HepG2 (cell line): ENCODE measurements around the gene MPI. TPM values are rescaled to one million over a fixed set of nuclear protein-coding genes. Genes with fewer than 3 reads are reported as not detected.
A peak's percentile ranks its signal among the peaks of the same experiment; 100 is the strongest.

ENCODE experiments used
- ATAC-seq: fragments of 200-7000 bp; cut with Tn5 transposase; 3 replicates; pipeline ENCODE4 v1.9.1; 2020; ENCODE audit warnings: mild to moderate bottlenecking, moderate library complexity
- BruUV-seq: library from RNA; stranded (reverse); fragments of 400-500 nt; replicated peaks from 2 replicates; lab custom pipeline; 2021; lab: Mats Ljungman, UMichigan
- CTCF ChIA-PET: fragments of 300-600 bp; formaldehyde crosslinking; extraction: SDS; loops from one replicate; lab custom pipeline; 2021; ENCODE audit warnings: low total read pairs, inconsistent platforms, low intra/inter-chr PET ratio; lab: Yijun Ruan, JAX
- POLR2A ChIA-PET: fragments of 350-600 bp; sonication (Branson Sonifier 250); formaldehyde crosslinking; loops from one replicate; lab custom pipeline; 2020; ENCODE audit warnings: antibody characterized with exemption, inconsistent platforms; lab: Yijun Ruan, JAX
- DNase-seq: peaks from one replicate; pipeline ENCODE4 v3.0.0-alpha.2; 2015; ENCODE audit warnings: low spot score
- FAIRE-seq: peaks from 3 replicates; lab custom pipeline; 2011; peaks lifted over from hg19 to GRCh38; lab: Jason Lieb, UNC
- H2AFZ ChIP-seq: one replicate; pipeline ENCODE4 v1.6.1; 2011; ENCODE audit warnings: low read length, inconsistent platforms
- H3K27ac ChIP-seq: fragments of 300-600 bp; 3 replicates; pipeline ENCODE4 v1.8.0; 2011; ENCODE audit warnings: mixed run types, mild to moderate bottlenecking, mixed read lengths, low read length, inconsistent platforms; ENCODE audit not compliant: insufficient read depth; ENCODE audit errors: extremely low read length
- H3K27me3 ChIP-seq, 2 experiments: fragments of 200-600 bp in 1 of 2; 2 replicates in 1 of 2; 3 replicates in 1 of 2; pipeline versions ENCODE4 v1.6.0 to v1.8.0; 2011; ENCODE audit warnings: low read length in 2 of 2, mild to moderate bottlenecking in 2 of 2, moderate library complexity in 2 of 2, inconsistent platforms in 1 of 2; ENCODE audit not compliant: insufficient read depth in 2 of 2, control insufficient read depth in 1 of 2
- H3K36me3 ChIP-seq, 2 experiments: fragments of 200-600 bp in 1 of 2; replicated peaks in 1 of 2; 2 replicates in 1 of 2; 3 replicates in 1 of 2; pipeline versions ENCODE4 v1.5.1 to v1.8.0; 2011; ENCODE audit warnings: low read length in 2 of 2, inconsistent platforms in 1 of 2; ENCODE audit not compliant: insufficient read depth in 2 of 2, control insufficient read depth in 1 of 2
- H3K4me1 ChIP-seq: 2 replicates; pipeline ENCODE4 v1.5.1; 2012; ENCODE audit warnings: low read length, inconsistent platforms; ENCODE audit not compliant: insufficient read depth
- H3K4me2 ChIP-seq: 2 replicates; pipeline ENCODE4 v1.6.0; 2011; ENCODE audit warnings: low read depth, low read length, inconsistent platforms
- H3K4me3 ChIP-seq, 3 experiments: fragments of 200-600 bp in 1 of 3; sonication (generic), shearing (Covaris generic) in 1 of 3; replicated peaks in 1 of 3; 2 replicates each; pipeline ENCODE4 v1.5.1; 2011 to 2016; ENCODE audit warnings: low read length in 3 of 3, inconsistent platforms in 2 of 3, low read depth in 2 of 3, mild to moderate bottlenecking in 2 of 3, control low read depth in 1 of 3, mixed read lengths in 1 of 3; ENCODE audit not compliant: insufficient read depth in 1 of 3
- H3K79me2 ChIP-seq: one replicate; pipeline ENCODE4 v1.6.1; 2011; ENCODE audit warnings: low read length, inconsistent platforms; ENCODE audit not compliant: insufficient read depth
- H3K9ac ChIP-seq: 2 replicates; pipeline ENCODE4 v1.6.0; 2011; ENCODE audit warnings: mild to moderate bottlenecking, low read depth, low read length, inconsistent platforms; ENCODE audit not compliant: insufficient read depth
- H3K9me3 ChIP-seq: 2 replicates; pipeline ENCODE4 v1.5.1; 2012; ENCODE audit warnings: mild to moderate bottlenecking, low read length
- H4K20me1 ChIP-seq: 2 replicates; pipeline ENCODE4 v1.6.0; 2011; ENCODE audit warnings: inconsistent platforms, mild to moderate bottlenecking, low read length, moderate library complexity; ENCODE audit not compliant: insufficient read depth
- EEA1 ChIP-seq: sonication (generic); formaldehyde crosslinking; IDR thresholded peaks from 2 replicates; pipeline ENCODE4 v1.5.1; 2020; ENCODE audit warnings: mild to moderate bottlenecking, missing genetic modification reagents, borderline replicate concordance
- GFI1 ChIP-seq: sonication (generic); formaldehyde crosslinking; IDR thresholded peaks from 2 replicates; pipeline ENCODE4 v1.5.0; 2020; ENCODE audit warnings: missing genetic modification reagents, mild to moderate bottlenecking, borderline replicate concordance
- HNF1A ChIP-seq, 2 experiments: sonication (generic) in 1 of 2; formaldehyde crosslinking in 1 of 2; IDR thresholded peaks; 2 replicates each; pipeline versions ENCODE4 v1.4.0 to v1.6.1; 2016 to 2020; ENCODE audit warnings: borderline replicate concordance in 1 of 2, low read depth in 1 of 2, mild to moderate bottlenecking in 1 of 2, missing genetic modification reagents in 1 of 2
- PITX1 ChIP-seq: sonication (generic); formaldehyde crosslinking; IDR thresholded peaks from 2 replicates; pipeline ENCODE4 v1.5.1; 2020; ENCODE audit warnings: mild to moderate bottlenecking, missing genetic modification reagents
- POGZ ChIP-seq: sonication (generic); formaldehyde crosslinking; IDR thresholded peaks from 2 replicates; pipeline ENCODE4 v1.4.0; 2020; ENCODE audit warnings: mild to moderate bottlenecking, missing genetic modification reagents
- SNAI1 ChIP-seq: sonication (generic); formaldehyde crosslinking; IDR thresholded peaks from 2 replicates; pipeline ENCODE4 v1.5.0; 2020; ENCODE audit warnings: mild to moderate bottlenecking, missing genetic modification reagents, borderline replicate concordance
- SOX5 ChIP-seq: IDR thresholded peaks from 2 replicates; pipeline ENCODE4 v1.6.1; 2016; ENCODE audit warnings: borderline replicate concordance
- SP5 ChIP-seq: IDR thresholded peaks from 2 replicates; pipeline ENCODE4 v1.6.1; 2016; ENCODE audit warnings: low read depth, borderline replicate concordance
- TFAP4 ChIP-seq: sonication (generic); IDR thresholded peaks from 2 replicates; pipeline ENCODE4 v1.6.1; 2016; ENCODE audit warnings: low read depth, borderline replicate concordance
- ZNF18 ChIP-seq: sonication (generic); formaldehyde crosslinking; IDR thresholded peaks from 2 replicates; pipeline ENCODE4 v1.8.0; 2022; ENCODE audit warnings: mild to moderate bottlenecking, missing genetic modification reagents; ENCODE audit not compliant: insufficient replicate concordance
- ZNF224 ChIP-seq: sonication (generic); formaldehyde crosslinking; IDR thresholded peaks from 2 replicates; pipeline ENCODE4 v1.5.0; 2020; ENCODE audit warnings: mild to moderate bottlenecking, missing genetic modification reagents
- ZNF598 ChIP-seq: sonication (generic); formaldehyde crosslinking; IDR thresholded peaks from 2 replicates; pipeline ENCODE4 v1.5.1; 2020; ENCODE audit warnings: mild to moderate bottlenecking, missing genetic modification reagents, borderline replicate concordance
- ZNF605 ChIP-seq: sonication (generic); formaldehyde crosslinking; IDR thresholded peaks from 2 replicates; pipeline ENCODE4 v1.8.0; 2022; ENCODE audit warnings: mild to moderate bottlenecking, missing genetic modification reagents
- ZNF710 ChIP-seq: sonication (generic); formaldehyde crosslinking; IDR thresholded peaks from 2 replicates; pipeline ENCODE4 v1.5.0; 2020; ENCODE audit warnings: mild to moderate bottlenecking, missing genetic modification reagents, borderline replicate concordance
- WGBS: methylation state at CpG from one replicate; pipeline ENCODE4 v1.1.6; 2017; ENCODE audit warnings: low lambda C conversion rate; 5-methylcytosine and 5-hydroxymethylcytosine counted together
- in situ Hi-C: cut with HindIII; loops from 2 replicates; pipeline ENCODE4 v1.10.0; 2017; ENCODE audit warnings: low pct_unique_long_range_greater_than_20kb; ENCODE audit not compliant: extremely low pct_ligation_motif_present
- intact Hi-C: fragments of 100-400 bp; cut with micrococcal nuclease; formaldehyde crosslinking; loops from one replicate; pipeline ENCODE4 v1.10.0; 2022; ENCODE audit not compliant: unreplicated experiment
- polyA plus RNA-seq, 8 experiments: library from polyadenylated mRNA; depleted of rRNA in 3 of 8; stranded (reverse) in 7 of 8; unstranded in 1 of 8; fragments of >200 nt; fragmentation: Illumina TruSeq in 4 of 8; extraction: Trizol in 4 of 8; gene quantifications; 2 replicates each; pipeline versions ENCODE4 v1.2.1 to v1.2.3, GENCODE V29; 2011 to 2016; ENCODE audit warnings: low read depth in 4 of 8, missing spikeins in 1 of 8, mixed read lengths in 1 of 8; ENCODE audit not compliant: insufficient read depth in 1 of 8
- total RNA-seq, 5 experiments: library from RNA; depleted of rRNA; stranded (reverse); fragments of >200 nt; fragmentation: Illumina TruSeq; extraction: Trizol; gene quantifications; 2 replicates each; pipeline ENCODE4 v1.2.3, GENCODE V29; 2016; ENCODE audit warnings: low read depth in 1 of 5

MPI gene
- total and polyA plus RNA-seq, 2 of the 13 experiments (the other 11 are each of a cell fraction or from before 2014, with no cell fraction given), result 36.9 to 63.5 TPM

- H3K4me3 ChIP-seq, result peak overlapping the region; percentile 83 to 98 (median 98)
- H2AFZ ChIP-seq, result no peak overlapping the region
- H3K27ac ChIP-seq, result peak overlapping the region; percentile 93
- peak overlapping the region; percentile 90 for H3K4me2 ChIP-seq
- H3K4me1 ChIP-seq, result peaks cover 53% of the 10 kb centered on the region
- peaks cover 13% of the 10 kb centered on the region for H4K20me1 ChIP-seq
- WGBS, result under 1% methylated on average over 7 of the region's 11 CpGs
- H3K27me3 ChIP-seq, result peaks cover 0 to 7% of the 10 kb centered on the region in 2 experiments; a peak in 1 of 5 replicates
- in situ Hi-C loops (no loop called here), intact Hi-C loops (no loop called here)
- BruUV-seq, result TSS peak; percentile 61
- H3K79me2 ChIP-seq, result peaks cover 47% of the 10 kb centered on the region
- peaks cover 0 to 1% of the 10 kb centered on the region in 2 experiments; a peak in 4 of 5 replicates for H3K36me3 ChIP-seq
- peak overlapping the region; percentile 98 for H3K9ac ChIP-seq
- no peaks in the 10 kb centered on the region for H3K9me3 ChIP-seq
- DNase-seq (no peak), ATAC-seq (no peak), FAIRE-seq (no peak)
- ChIA-PET POLR2A (interaction anchor here (1.3 to 1.9 kb wide), 2 partner anchors 17 to 29 kb away, joined by 3 to 10 read pairs; partner anchors contain the start of genes MPI and ULK3), CTCF (no interaction called here)
- TF ChIP-seq ZNF598 (0 out of 2 replicates have a peak, but pooled peaks have one; percentile 36), ZNF605 (CRISPR knock-in tag) (0 out of 2 replicates have a peak, but pooled peaks have one; percentile 22), ZNF710 (CRISPR knock-in tag) (0 out of 2 replicates have a peak, but pooled peaks have one; percentile 8), TFAP4 (0 out of 2 replicates have a peak, but pooled peaks have one; percentile 56), ZNF224 (CRISPR knock-in tag) (0 out of 2 replicates have a peak, but pooled peaks have one; percentile 55), SP5 (CRISPR knock-in tag) (0 out of 2 replicates have a peak, but pooled peaks have one; percentile 5), SNAI1 (CRISPR knock-in tag) (0 out of 2 replicates have a peak, but pooled peaks have one; percentile 47), ZNF18 (CRISPR knock-in tag) (peak; percentile 20), HNF1A (IDR thresholded peaks at IDR 0.05; ENCODE audit: low read depth) (no peak), HNF1A (CRISPR knock-in tag; IDR thresholded peaks at IDR 0.05; ENCODE audit: borderline replicate concordance) (no peak), GFI1 (CRISPR knock-in tag) (0 out of 2 replicates have a peak, but pooled peaks have one; percentile 4), POGZ (CRISPR knock-in tag) (0 out of 2 replicates have a peak, but pooled peaks have one; percentile 9), PITX1 (no peak), EEA1 (CRISPR knock-in tag) (peak; percentile 52; the same call in 1 of the 2 replicates), SOX5 (CRISPR knock-in tag) (0 out of 2 replicates have a peak, but pooled peaks have one; percentile 15)
Observed at GRCh38 chr15:74872702-74873035, 17.2 kb upstream of the MPI start.
